ENCODE measurements around the gene KIF20B. TPM values are rescaled to one million over a fixed set of nuclear protein-coding genes. Genes with fewer than 3 reads are reported as not detected.

The KIF20B gene
- total RNA-seq, 1 experiment from 2014 or later: 59.1 TPM

- Mint-ChIP-seq H3K4me3 (no peak overlapping the region), H3K27ac (peak overlapping the region in 1 of 3 experiments; percentile 74; a peak in 1 of 7 replicates), H3K27me3 (ENCODE audit: low read depth) (no peaks in the 10 kb centered on the region), H3K4me1 (peaks cover 5 to 14% of the 10 kb centered on the region in 2 experiments), H3K9me3 (peaks cover 0 to 2% of the 10 kb centered on the region in 2 experiments; a peak in 2 of 5 replicates), H3K36me3 (ENCODE audit: insufficient read depth in 1 of 3, low read depth in 3 of 3) (peaks cover 9 to 26% (median 16%) of the 10 kb centered on the region in 3 experiments; a peak in 6 of 7 replicates)
- Histone ChIP-seq H4K5ac (ENCODE audit: insufficient read length, low read depth, low read length) (no peak overlapping the region), H2BK120ac (ENCODE audit: low read depth, low read length, poor library complexity, severe bottlenecking) (no peak overlapping the region), H3K14ac (ENCODE audit: insufficient read depth, low read length) (no peak overlapping the region), H3K27me3 (ENCODE audit: insufficient read depth, low read length) (no peaks in the 10 kb centered on the region), H3K56ac (ENCODE audit: insufficient read length, low read depth, low read length) (no peak overlapping the region), H4K8ac (replicated peaks; ENCODE audit: insufficient read length, low read depth, low read length) (no peak overlapping the region), H2BK5ac (ENCODE audit: insufficient read length, low read length) (no peak overlapping the region), H3K79me2 (ENCODE audit: insufficient read depth, low read length) (no peaks in the 10 kb centered on the region), H3K18ac (ENCODE audit: insufficient read length, low read depth, low read length) (no peak overlapping the region), H3K4me2 (ENCODE audit: insufficient read depth, insufficient read length, low read length) (no peak overlapping the region), H3K9ac (ENCODE audit: extremely low read depth, insufficient read length, low read length) (no peak overlapping the region), H3K23ac (ENCODE audit: insufficient read length, low read depth, low read length) (no peak overlapping the region), H2BK12ac (ENCODE audit: insufficient read length, low read depth, low read length) (no peak overlapping the region), H4K91ac (ENCODE audit: insufficient read length, low read depth, low read length) (no peak overlapping the region), H3K79me1 (ENCODE audit: insufficient read depth, low read depth, low read length, poor library complexity, severe bottlenecking) (no peaks in the 10 kb centered on the region), H2AK5ac (ENCODE audit: insufficient read length, low read length) (no peak overlapping the region), H3K9me3 (ENCODE audit: control insufficient read depth, low read depth, low read length) (no peaks in the 10 kb centered on the region), H3K23me2 (ENCODE audit: insufficient read length, low read depth, low read length, poor library complexity, severe bottlenecking) (no peaks in the 10 kb centered on the region), H2BK15ac (ENCODE audit: low read depth, low read length) (no peak overlapping the region), H3K27ac (ENCODE audit: insufficient read length, low read depth, low read length) (no peak overlapping the region), H2BK20ac (ENCODE audit: low read depth, low read length, poor library complexity, severe bottlenecking) (no peak overlapping the region), H3K4ac (ENCODE audit: low read depth, low read length) (no peak overlapping the region), H3T11ph (ENCODE audit: low read length) (no peak overlapping the region), H4K20me1 (ENCODE audit: control insufficient read depth, insufficient read depth, insufficient read length) (no peaks in the 10 kb centered on the region), H2AFZ (ENCODE audit: low read length) (no peak overlapping the region), H3K4me1 (ENCODE audit: insufficient read depth, low read length) (no peaks in the 10 kb centered on the region; the same call in 1 of the 2 replicates)
- no CpG with 5 or more reads among the region's 2 CpGs for WGBS (ENCODE audit: extremely low coverage, insufficient read length, low lambda C conversion rate)
- DNase-seq: no peak
- no peak for TF ChIP-seq CTCF (conservative IDR thresholded peaks at IDR 0.05)
These were observed 81.1 kb downstream of the KIF20B start for GRCh38 chr10:89782470-89782869.
